HEK293 (cell line): ENCODE data around the gene ZDHHC1.

Experiments used
- CTCF ChIA-PET: fragments of 350-600 bp; formaldehyde crosslinking; extraction: SDS; loops from one replicate; lab custom pipeline; 2021; ENCODE audit warnings: antibody characterized with exemption; lab: Yijun Ruan, JAX
- POLR2A ChIA-PET: fragments of 300-600 bp; formaldehyde crosslinking; extraction: SDS; loops from one replicate; lab custom pipeline; 2020; ENCODE audit warnings: antibody characterized with exemption, inconsistent platforms; lab: Yijun Ruan, JAX
- H3K27ac ChIP-seq: fragments of 200-500 bp; sonication (Bioruptor generic); 2 replicates; pipeline ENCODE4 v1.5.1; 2014; ENCODE audit warnings: low read depth, low read length, control low read depth, inconsistent platforms; ENCODE audit errors: extremely low read depth
- H3K36me3 ChIP-seq, 2 experiments: fragments of 200-500 bp in 1 of 2; sonication (Bioruptor generic) in 1 of 2; 1 replicate in 1 of 2; 2 replicates in 1 of 2; pipeline ENCODE4 v1.5.1; 2014 to 2017; ENCODE audit warnings: inconsistent platforms in 2 of 2, low read length in 2 of 2; ENCODE audit not compliant: control insufficient read depth in 2 of 2, insufficient read depth in 1 of 2
- H3K4me1 ChIP-seq: fragments of 200-500 bp; sonication (Bioruptor generic); 2 replicates; pipeline ENCODE4 v1.5.1; 2014; ENCODE audit warnings: mild to moderate bottlenecking, low read length, inconsistent platforms; ENCODE audit not compliant: control insufficient read depth, insufficient read depth
- H3K4me3 ChIP-seq: 2 replicates; pipeline ENCODE4 v1.5.1; 2011; ENCODE audit warnings: low read depth, mild to moderate bottlenecking, control low read depth, low read length, moderate library complexity
- H3K9me3 ChIP-seq: fragments of 200-500 bp; sonication (Bioruptor generic); 2 replicates; pipeline ENCODE4 v1.5.1; 2014; ENCODE audit warnings: low read depth, low read length, inconsistent platforms; ENCODE audit not compliant: control insufficient read depth, insufficient read depth
- MYNN ChIP-seq: fragments of 450-650 bp; formaldehyde crosslinking; IDR thresholded peaks from 2 replicates; pipeline ENCODE4 v1.5.1; 2016; ENCODE audit warnings: missing biosample characterization, missing genetic modification characterization, borderline replicate concordance
- YY2 ChIP-seq: fragments of 450-650 bp; formaldehyde crosslinking; IDR thresholded peaks from 2 replicates; pipeline ENCODE4 v1.5.1; 2016; ENCODE audit warnings: missing biosample characterization, missing genetic modification characterization
- ZBTB49 ChIP-seq: fragments of 450-650 bp; formaldehyde crosslinking; IDR thresholded peaks from 2 replicates; pipeline ENCODE4 v1.5.1; 2016; ENCODE audit warnings: missing biosample characterization, missing genetic modification characterization, low read depth
- ZBTB6 ChIP-seq: fragments of 450-650 bp; formaldehyde crosslinking; IDR thresholded peaks from 2 replicates; pipeline ENCODE4 v1.5.1; 2017; ENCODE audit warnings: missing biosample characterization, missing genetic modification characterization
- ZFHX2 ChIP-seq: fragments of 450-650 bp; formaldehyde crosslinking; conservative IDR thresholded peaks from 2 replicates; pipeline ENCODE4 v1.5.1; 2016; ENCODE audit warnings: missing biosample characterization, missing genetic modification characterization
- ZNF114 ChIP-seq: fragments of 450-650 bp; formaldehyde crosslinking; IDR thresholded peaks from 2 replicates; pipeline ENCODE4 v1.5.0; 2017; ENCODE audit warnings: missing biosample characterization, missing genetic modification characterization
- ZNF146 ChIP-seq: fragments of 450-650 bp; formaldehyde crosslinking; IDR thresholded peaks from 2 replicates; pipeline ENCODE4 v1.5.1; 2016; ENCODE audit warnings: missing biosample characterization, missing genetic modification characterization
- ZNF148 ChIP-seq: fragments of 450-650 bp; formaldehyde crosslinking; IDR thresholded peaks from 2 replicates; pipeline ENCODE4 v1.5.0; 2017; ENCODE audit warnings: missing biosample characterization, missing genetic modification characterization, borderline replicate concordance
- ZNF239 ChIP-seq: fragments of 450-650 bp; formaldehyde crosslinking; IDR thresholded peaks from 2 replicates; pipeline ENCODE4 v1.5.1; 2016; ENCODE audit warnings: missing biosample characterization, missing genetic modification characterization
- ZNF280D ChIP-seq: fragments of 450-650 bp; formaldehyde crosslinking; IDR thresholded peaks from 2 replicates; pipeline ENCODE4 v1.5.1; 2016; ENCODE audit warnings: missing biosample characterization, missing genetic modification characterization
- ZNF292 ChIP-seq: fragments of 450-650 bp; formaldehyde crosslinking; IDR thresholded peaks from 2 replicates; pipeline ENCODE4 v1.5.1; 2016; ENCODE audit warnings: low read depth, missing biosample characterization, missing genetic modification characterization, borderline replicate concordance
- ZNF416 ChIP-seq: fragments of 450-650 bp; formaldehyde crosslinking; IDR thresholded peaks from 2 replicates; pipeline ENCODE4 v1.5.1; 2016; ENCODE audit warnings: missing biosample characterization, missing genetic modification characterization
- ZNF426 ChIP-seq: fragments of 450-650 bp; formaldehyde crosslinking; IDR thresholded peaks from 2 replicates; pipeline ENCODE4 v1.5.1; 2017; ENCODE audit warnings: missing biosample characterization, missing genetic modification characterization, mild to moderate bottlenecking, inconsistent platforms, moderate library complexity
- ZNF488 ChIP-seq: fragments of 450-650 bp; formaldehyde crosslinking; IDR thresholded peaks from 2 replicates; pipeline ENCODE4 v1.5.1; 2016; ENCODE audit warnings: missing biosample characterization, missing genetic modification characterization
- ZNF521 ChIP-seq: fragments of 450-650 bp; formaldehyde crosslinking; IDR thresholded peaks from 2 replicates; pipeline ENCODE4 v1.5.1; 2017; ENCODE audit warnings: missing biosample characterization, mild to moderate bottlenecking, missing genetic modification characterization
- ZNF561 ChIP-seq: fragments of 450-650 bp; IDR thresholded peaks from 2 replicates; pipeline ENCODE4 v1.5.1; 2018; ENCODE audit warnings: missing biosample characterization, missing genetic modification characterization, borderline replicate concordance
- ZNF645 ChIP-seq: fragments of 450-650 bp; formaldehyde crosslinking; IDR thresholded peaks from 2 replicates; pipeline ENCODE4; 2016; ENCODE audit warnings: missing biosample characterization, missing genetic modification characterization
- ZNF677 ChIP-seq: fragments of 450-650 bp; IDR thresholded peaks from 2 replicates; pipeline ENCODE4 v1.5.0; 2018; ENCODE audit warnings: missing biosample characterization, mild to moderate bottlenecking, missing genetic modification characterization, moderate library complexity

ZDHHC1 gene

GRCh38 chr16:67397036-67397801 lies 19.1 kb downstream of the ZDHHC1 start:
- CTCF ChIA-PET: interaction anchor here (0.5 to 0.7 kb wide), 2 partner anchors 409 to 603 kb away, joined by 3 read pairs; partner anchors contain the start of gene CES4A
- Histone ChIP-seq H3K36me3 (no peaks in the 10 kb centered on the region), H3K4me1 (peaks cover 14% of the 10 kb centered on the region), H3K4me3 (no peak overlapping the region), H3K27ac (no peak overlapping the region), H3K9me3 (no peaks in the 10 kb centered on the region)
- POLR2A ChIA-PET: no interaction called here
- no peak for TF ChIP-seq ZBTB6 (tag by site-specific recombination)
- no peak for TF ChIP-seq ZNF488 (tag by site-specific recombination)
- no peak for TF ChIP-seq ZNF521 (tag by site-specific recombination)
- no peak for TF ChIP-seq ZNF148 (tag by site-specific recombination)
- no peak for TF ChIP-seq ZNF114
- TF ChIP-seq ZNF292 (tag by site-specific recombination): no peak
- TF ChIP-seq ZFHX2 (tag by site-specific recombination): no peak
- no peak for TF ChIP-seq ZNF426 (tag by site-specific recombination)
- no peak for TF ChIP-seq ZNF416
- no peak for TF ChIP-seq ZNF677 (tag by site-specific recombination)
- no peak for TF ChIP-seq ZBTB49 (tag by site-specific recombination)
- TF ChIP-seq ZNF239 (tag by site-specific recombination): no peak
- TF ChIP-seq ZNF561 (tag by site-specific recombination): no peak
- no peak for TF ChIP-seq ZNF645 (tag by site-specific recombination)
- TF ChIP-seq ZNF280D: no peak
- no peak for TF ChIP-seq ZNF146 (tag by site-specific recombination)
- TF ChIP-seq YY2 (tag by site-specific recombination): no peak
- no peak for TF ChIP-seq MYNN (tag by site-specific recombination)
